Tibial artery (tissue), 4 donors: Measurements from ENCODE around the gene UQCC2.
A peak's percentile ranks its signal among the peaks of the same experiment; 100 is the strongest.

Experiments used
- DNase-seq, 2 donors: peaks; one replicate each; pipeline ENCODE4 v3.0.0-alpha.2; 2019
- H3K27ac ChIP-seq, 2 donors: fragments of 200-600 bp; sonication (generic) in 1 of 2; 1 replicate in 1 of 2; 2 replicates in 1 of 2; pipeline ENCODE4 v1.5.1; 2018 to 2019; ENCODE audit warnings: mild to moderate bottlenecking in 1 of 2
- H3K27me3 ChIP-seq, 2 donors: fragments of 200-600 bp; sonication (generic) in 1 of 2; one replicate each; pipeline versions ENCODE4 v1.5.1 to v1.6.0; 2016 to 2019
- H3K36me3 ChIP-seq, 3 donors: fragments of 200-600 bp; sonication (generic) in 2 of 3; one replicate each; pipeline ENCODE4 v1.5.1; 2016 to 2019; ENCODE audit warnings: mild to moderate bottlenecking in 2 of 3
- H3K4me1 ChIP-seq, 4 donors: fragments of 200-600 bp; sonication (generic) in 2 of 4; 1 replicate in 3 of 4; 2 replicates in 1 of 4; pipeline ENCODE4 v1.5.1; 2016 to 2019
- H3K4me3 ChIP-seq, 2 donors: fragments of 200-600 bp; sonication (generic) in 1 of 2; 1 replicate in 1 of 2; 2 replicates in 1 of 2; pipeline ENCODE4 v1.5.1; 2018 to 2019; ENCODE audit warnings: mild to moderate bottlenecking in 2 of 2
- H3K9me3 ChIP-seq, 3 donors: fragments of 200-600 bp; sonication (generic) in 1 of 3; one replicate each; pipeline ENCODE4 v1.5.1; 2016 to 2019
- intact Hi-C: fragments of 100-400 bp; cut with DNase I; formaldehyde crosslinking; loops from one replicate; pipeline ENCODE4 v1.15.0; 2023; ENCODE audit warnings: low total_unique reads
- TF ChIP-seq, protein P1 (sequence below), 2 experiments: fragments of 200-600 bp in 1 of 2; fragments of 450-650 bp in 1 of 2; IDR thresholded peaks; one replicate each; pipeline ENCODE4 v1.5.1; 2017 to 2019; ENCODE audit warnings: antibody characterized with exemption in 2 of 2, mild to moderate bottlenecking in 1 of 2, moderate library complexity in 1 of 2

The UQCC2 gene

DNA sequence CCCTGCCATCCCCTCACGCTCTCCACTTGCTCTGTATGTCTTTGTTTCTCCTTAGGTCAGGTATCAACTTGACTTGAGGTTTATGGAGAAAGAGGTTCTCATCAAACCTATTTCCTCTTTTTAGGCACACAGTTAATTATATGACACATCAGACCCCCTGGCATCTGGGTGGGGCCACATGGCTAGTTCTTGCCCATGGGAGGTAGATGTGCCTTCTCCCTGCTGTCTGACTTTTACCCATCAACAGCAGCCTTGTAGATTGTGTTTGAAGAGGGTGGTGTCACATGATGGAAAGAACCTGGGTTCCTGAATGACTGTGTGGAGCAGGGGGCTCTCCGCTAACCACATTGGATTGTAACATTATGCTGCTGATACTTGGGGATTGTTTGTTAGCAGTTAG lies 7.2 kb upstream of the UQCC2 start:
- H3K9me3 ChIP-seq = no peaks in the 10 kb centered on the region
- intact Hi-C loops = loop anchor here (10.0 kb wide), 1 partner anchor 46 kb away; no protein-coding TSS in a partner anchor
- H3K4me1 ChIP-seq = peaks cover 0 to 23% (median 14%) of the 10 kb centered on the region in 4 donors
- no peak overlapping the region for H3K4me3 ChIP-seq
- H3K27ac ChIP-seq = peak overlapping the region; percentile 69 to 79
- TF ChIP-seq, protein P1, sequence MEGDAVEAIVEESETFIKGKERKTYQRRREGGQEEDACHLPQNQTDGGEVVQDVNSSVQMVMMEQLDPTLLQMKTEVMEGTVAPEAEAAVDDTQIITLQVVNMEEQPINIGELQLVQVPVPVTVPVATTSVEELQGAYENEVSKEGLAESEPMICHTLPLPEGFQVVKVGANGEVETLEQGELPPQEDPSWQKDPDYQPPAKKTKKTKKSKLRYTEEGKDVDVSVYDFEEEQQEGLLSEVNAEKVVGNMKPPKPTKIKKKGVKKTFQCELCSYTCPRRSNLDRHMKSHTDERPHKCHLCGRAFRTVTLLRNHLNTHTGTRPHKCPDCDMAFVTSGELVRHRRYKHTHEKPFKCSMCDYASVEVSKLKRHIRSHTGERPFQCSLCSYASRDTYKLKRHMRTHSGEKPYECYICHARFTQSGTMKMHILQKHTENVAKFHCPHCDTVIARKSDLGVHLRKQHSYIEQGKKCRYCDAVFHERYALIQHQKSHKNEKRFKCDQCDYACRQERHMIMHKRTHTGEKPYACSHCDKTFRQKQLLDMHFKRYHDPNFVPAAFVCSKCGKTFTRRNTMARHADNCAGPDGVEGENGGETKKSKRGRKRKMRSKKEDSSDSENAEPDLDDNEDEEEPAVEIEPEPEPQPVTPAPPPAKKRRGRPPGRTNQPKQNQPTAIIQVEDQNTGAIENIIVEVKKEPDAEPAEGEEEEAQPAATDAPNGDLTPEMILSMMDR (IDR thresholded peaks at IDR 0.05) = no peak
- DNase-seq = no peak
- no peaks in the 10 kb centered on the region for H3K36me3 ChIP-seq
- H3K27me3 ChIP-seq = no peaks in the 10 kb centered on the region

GRCh38 chr6:33717934-33718455 lies 6.5 kb upstream of the UQCC2 start:
- DNase-seq = peak in 1 of 2 donors; percentile 77
- intact Hi-C loops = loop anchor here (10.0 kb wide), 1 partner anchor 47 kb away; no protein-coding TSS in a partner anchor
- Histone ChIP-seq H3K4me1 (peaks cover 0 to 23% (median 14%) of the 10 kb centered on the region in 4 donors), H3K27me3 (no peaks in the 10 kb centered on the region), H3K9me3 (no peaks in the 10 kb centered on the region), H3K36me3 (no peaks in the 10 kb centered on the region), H3K4me3 (peak overlapping the region; percentile 10 to 15), H3K27ac (peak overlapping the region; percentile 69 to 79)
- TF ChIP-seq, protein P1 (IDR thresholded peaks at IDR 0.05) = no peak

DNA sequence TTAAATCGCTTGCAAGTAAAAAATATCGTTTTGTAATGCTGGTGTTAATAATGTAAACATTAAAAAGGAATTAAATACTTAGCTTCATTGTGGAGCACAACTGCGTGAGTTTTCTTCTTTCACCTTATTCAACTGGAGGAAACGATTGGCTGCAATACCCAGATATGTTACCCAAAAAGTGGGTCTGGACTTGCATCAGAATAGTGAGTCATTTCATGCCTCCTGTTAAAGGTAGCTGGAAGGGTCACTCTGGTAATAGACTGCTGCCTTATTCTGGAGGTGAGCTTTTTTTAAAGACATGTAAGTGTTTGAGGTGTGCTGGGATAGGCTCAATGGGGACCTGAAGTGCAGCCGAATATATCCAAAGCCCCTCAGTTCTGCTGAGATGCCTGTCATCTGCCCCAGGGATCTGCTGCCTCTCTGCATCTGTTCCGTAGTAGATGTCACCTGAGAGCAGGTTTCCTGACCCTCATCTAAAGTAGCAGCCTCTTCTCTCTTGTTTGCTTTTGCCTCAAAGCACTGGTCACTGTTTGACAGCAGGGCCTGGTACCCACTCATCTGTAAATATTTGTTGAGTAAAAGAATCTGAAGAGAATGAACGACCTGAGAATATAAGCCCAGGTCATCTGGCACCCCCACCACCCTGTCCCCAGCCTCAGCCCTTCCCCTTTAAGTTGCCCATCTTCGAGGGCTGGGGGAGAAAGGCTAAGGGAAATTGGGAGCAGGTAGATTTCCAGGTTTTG lies 5.6 kb upstream of the UQCC2 start:
- H3K9me3 ChIP-seq = no peaks in the 10 kb centered on the region
- no peaks in the 10 kb centered on the region for H3K36me3 ChIP-seq
- H3K27me3 ChIP-seq = no peaks in the 10 kb centered on the region
- intact Hi-C loops = loop anchor here (10.0 kb wide), 1 partner anchor 48 kb away; no protein-coding TSS in a partner anchor
- no peak overlapping the region for H3K4me3 ChIP-seq
- TF ChIP-seq, protein P1 (IDR thresholded peaks at IDR 0.05) = no peak
- peak overlapping the region; percentile 69 to 79 for H3K27ac ChIP-seq
- DNase-seq = no peak
- peaks cover 0 to 23% (median 14%) of the 10 kb centered on the region in 4 donors for H3K4me1 ChIP-seq

- H3K4me3 ChIP-seq = no peak overlapping the region
- H3K4me1 ChIP-seq = peaks cover 0 to 23% (median 14%) of the 10 kb centered on the region in 4 donors
- no peaks in the 10 kb centered on the region for H3K9me3 ChIP-seq
- no peak for DNase-seq
- TF ChIP-seq, protein P1 (IDR thresholded peaks at IDR 0.05) = no peak
- peak overlapping the region in 1 of 2 donors; percentile 79 for H3K27ac ChIP-seq
- no peaks in the 10 kb centered on the region for H3K27me3 ChIP-seq
- intact Hi-C loops = loop anchor here (10.0 kb wide), 1 partner anchor 48 kb away; no protein-coding TSS in a partner anchor
- no peaks in the 10 kb centered on the region for H3K36me3 ChIP-seq
Observed at GRCh38 chr6:33716379-33716778, 4.9 kb upstream of the UQCC2 start.

- no peak overlapping the region for H3K27ac ChIP-seq
- intact Hi-C loops = loop anchor here (10.0 kb wide), 1 partner anchor 50 kb away; no protein-coding TSS in a partner anchor
- no peaks in the 10 kb centered on the region for H3K36me3 ChIP-seq
- no peak for DNase-seq
- H3K27me3 ChIP-seq = no peaks in the 10 kb centered on the region
- no peaks in the 10 kb centered on the region for H3K9me3 ChIP-seq
- TF ChIP-seq, protein P1 (IDR thresholded peaks at IDR 0.05) = no peak
- H3K4me1 ChIP-seq = peaks cover 0 to 32% (median 21%) of the 10 kb centered on the region in 4 donors
- H3K4me3 ChIP-seq = no peak overlapping the region
Observed at GRCh38 chr6:33714385-33715040, 3.0 kb upstream of the UQCC2 start.
